M059J (cell line): ENCODE data around the gene CCL21. TPM values are rescaled to one million over a fixed set of nuclear protein-coding genes. Genes with fewer than 3 reads are reported as not detected.
A peak's percentile ranks its signal among the peaks of the same experiment; 100 is the strongest.
"Not testable (repeated sequence)": the region's sequence is repeated elsewhere in the genome, so short reads cannot be mapped to it uniquely, and the experiment has no call there.

Experiments
- DNase-seq: peaks from one replicate; pipeline ENCODE4 v3.0.0-alpha.2; 2012; ENCODE audit warnings: low read depth
- total RNA-seq: library from RNA; depleted of rRNA; stranded (reverse); fragments of >200 nt; shearing (Covaris generic); gene quantifications from 2 replicates; pipeline ENCODE4 v1.2.3, GENCODE V29; 2014; rRNA removed

CCL21 gene, protein sequence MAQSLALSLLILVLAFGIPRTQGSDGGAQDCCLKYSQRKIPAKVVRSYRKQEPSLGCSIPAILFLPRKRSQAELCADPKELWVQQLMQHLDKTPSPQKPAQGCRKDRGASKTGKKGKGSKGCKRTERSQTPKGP
- total RNA-seq: not detected in 2 replicates

DNA sequence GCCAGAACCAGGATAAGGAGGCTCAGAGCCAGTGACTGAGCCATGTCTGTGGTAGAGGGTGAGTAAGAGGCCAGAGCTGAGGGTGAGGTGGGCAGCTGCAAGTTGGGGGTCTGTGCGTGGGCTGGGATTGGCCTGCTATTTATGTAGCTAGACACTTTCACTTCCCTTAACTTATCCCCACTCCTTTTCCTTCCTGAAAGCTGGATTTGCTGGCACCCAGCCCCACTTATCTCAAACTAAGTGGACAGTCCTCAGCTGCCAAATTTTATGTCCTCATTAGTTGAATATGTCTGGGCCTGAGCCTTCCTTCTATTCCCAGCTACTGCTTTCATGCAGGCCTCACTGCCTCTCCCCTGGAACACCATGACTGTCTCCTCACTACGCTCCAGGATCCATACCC, at the start of gene CCL21:
Gene CCL21, minus strand, starts transcription at position 114 of the 400 bp plus-strand sequence. Its CDS starts 70 bp downstream, at position 44.
- no peak for DNase-seq

DNA sequence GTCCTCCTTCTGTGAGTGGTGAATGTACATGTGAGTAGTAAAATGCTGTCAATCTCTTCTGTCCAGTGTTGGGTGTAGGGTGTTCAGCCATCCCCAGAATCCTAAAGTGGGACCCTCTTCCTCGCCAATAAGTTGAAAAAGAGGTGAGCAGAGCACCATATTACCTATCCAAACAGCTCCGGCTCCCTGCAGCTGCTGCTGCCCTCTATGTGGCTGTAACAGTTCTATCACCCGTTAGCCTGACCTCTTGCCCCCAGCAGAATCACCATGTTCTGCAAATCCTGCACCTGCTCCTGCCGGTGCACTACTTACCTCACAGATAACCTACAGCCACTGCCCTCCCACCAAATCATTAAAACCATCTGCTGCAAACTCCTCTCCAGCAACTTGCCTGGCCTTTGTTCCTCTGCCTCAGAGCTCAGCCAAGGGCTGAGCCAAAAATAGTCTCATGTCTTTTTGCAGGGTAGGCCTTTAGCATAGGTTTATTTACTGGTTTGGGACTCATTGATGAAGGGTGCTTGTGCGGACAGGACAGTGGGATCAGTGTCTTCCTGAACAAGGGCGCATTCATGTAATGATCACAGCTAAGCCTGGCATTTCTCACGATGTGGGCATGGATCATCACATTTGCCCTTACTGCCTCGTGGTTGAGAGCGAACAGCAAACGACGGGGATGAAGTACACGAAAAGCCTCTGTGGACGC, 49.6 kb upstream of the CCL21 start:
- DNase-seq: no peak

DNA sequence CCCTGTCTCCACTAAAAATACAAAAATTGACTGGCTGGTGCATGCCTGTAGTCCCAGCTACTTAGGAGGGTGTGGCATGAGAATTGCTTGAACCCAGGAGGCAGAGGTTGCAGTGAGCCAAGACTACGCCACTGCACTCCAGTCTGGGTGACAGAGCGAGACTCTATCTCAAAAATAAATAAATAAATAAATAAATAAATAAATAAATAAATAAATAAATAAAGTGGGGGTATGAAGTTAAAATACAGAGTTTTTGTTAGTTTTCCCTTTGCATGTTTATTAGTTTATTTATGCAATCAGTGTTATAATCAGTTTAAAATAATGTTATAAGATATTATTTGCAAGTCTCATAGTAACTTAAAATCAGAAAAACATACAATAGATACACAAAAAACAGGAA, 40.4 kb upstream of the CCL21 start:
- not testable (repeated sequence) for DNase-seq

DNA sequence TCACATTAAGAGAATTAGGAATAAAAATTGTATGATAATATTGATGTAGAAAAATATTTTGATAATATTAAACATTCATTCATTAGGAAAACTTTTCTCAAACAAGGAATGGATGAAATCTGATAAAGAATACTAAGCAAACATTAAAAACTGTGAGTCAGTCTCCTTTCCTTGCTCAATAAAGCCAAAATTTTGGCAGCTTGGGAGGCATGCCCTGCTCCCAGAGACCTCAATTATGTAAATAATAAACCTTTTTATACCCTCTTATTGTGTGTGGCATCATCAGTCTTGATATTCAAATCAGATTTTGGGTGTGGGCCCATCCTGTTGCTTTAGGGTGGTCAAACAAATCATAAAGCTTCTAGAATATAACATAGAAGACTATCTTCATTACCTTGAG, 36.6 kb upstream of the CCL21 start:
- no peak for DNase-seq

DNA sequence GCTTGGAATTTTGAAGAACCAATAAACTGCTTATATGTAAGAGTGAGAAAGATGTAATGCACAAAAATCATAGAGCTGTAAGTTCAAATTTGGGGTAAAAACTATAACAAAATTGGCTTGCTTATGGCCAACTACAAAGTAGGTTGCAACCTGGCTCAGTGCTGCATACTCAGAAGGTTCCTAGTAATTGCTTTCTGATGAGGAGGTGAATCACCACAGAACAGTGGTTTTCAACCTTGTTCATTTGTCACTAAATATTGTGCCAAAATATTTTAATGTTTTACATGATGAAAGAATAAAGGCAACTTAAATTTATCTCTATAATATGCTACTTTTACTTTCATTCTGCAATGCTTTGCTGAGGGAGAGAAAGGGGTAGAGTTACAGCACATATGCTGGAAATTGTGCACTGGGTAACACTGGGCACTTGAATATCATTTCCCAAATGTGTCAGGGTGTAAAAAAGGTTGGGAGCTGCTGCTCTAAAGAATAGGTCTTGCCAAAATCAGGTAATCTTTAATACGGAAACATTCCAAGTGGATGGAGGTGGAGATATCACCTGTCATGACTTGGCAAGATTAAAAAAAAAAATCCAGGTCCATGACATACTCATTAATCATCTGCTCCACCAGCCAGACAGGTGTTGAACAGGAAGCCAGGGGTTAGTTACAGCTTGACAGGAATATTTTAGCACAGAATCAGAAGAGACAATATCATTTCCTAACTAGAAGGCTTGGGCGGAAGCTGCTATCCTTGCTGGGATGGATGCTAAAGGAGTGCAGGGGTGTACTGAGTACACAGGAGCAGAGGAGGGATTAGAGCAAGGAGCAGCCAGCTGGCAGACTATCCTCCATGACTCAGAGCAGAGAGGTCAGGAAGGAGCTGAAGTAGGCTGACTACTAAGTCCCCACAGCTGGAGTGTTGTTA, 34.6 kb upstream of the CCL21 start:
- DNase-seq: peak; percentile 31

DNA sequence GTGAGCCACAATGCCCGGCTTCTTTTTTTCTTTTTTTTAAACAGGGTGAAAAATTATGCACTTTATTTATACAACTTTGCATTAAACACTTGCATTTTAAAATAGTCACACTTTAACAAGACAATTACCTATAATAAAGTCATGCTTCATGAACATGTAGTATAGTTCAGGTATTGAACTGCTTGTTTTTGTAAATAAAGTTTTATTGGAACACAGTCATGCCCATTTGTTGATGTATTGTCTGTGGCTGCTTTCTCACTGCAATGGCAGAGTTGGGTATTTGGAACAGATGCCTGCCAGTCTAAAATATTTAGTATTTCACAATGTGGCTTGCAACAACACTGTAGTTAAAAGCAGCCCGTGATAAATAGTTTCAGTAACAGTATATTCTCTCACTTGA, 32.8 kb upstream of the CCL21 start:
- no peak for DNase-seq

DNA sequence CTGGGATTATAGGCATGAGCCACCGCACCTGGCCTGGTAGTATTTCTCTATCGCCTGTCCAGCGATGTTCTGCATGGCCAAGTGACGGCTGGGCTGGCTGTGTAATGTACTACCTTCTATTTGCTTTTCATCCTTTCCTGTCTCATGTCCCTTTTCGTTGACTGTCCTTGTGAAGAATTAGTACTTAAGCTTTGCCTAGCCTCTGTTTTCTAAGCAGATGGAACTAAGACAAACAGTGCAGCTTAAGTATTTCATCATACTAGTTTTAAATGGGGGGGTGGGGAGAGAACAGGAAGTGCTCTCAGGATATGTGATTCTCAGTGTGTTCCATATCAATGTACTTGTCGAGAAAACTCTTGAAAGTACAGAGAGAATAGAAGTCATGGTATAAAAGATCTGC, 31.7 kb upstream of the CCL21 start:
- no peak for DNase-seq

DNA sequence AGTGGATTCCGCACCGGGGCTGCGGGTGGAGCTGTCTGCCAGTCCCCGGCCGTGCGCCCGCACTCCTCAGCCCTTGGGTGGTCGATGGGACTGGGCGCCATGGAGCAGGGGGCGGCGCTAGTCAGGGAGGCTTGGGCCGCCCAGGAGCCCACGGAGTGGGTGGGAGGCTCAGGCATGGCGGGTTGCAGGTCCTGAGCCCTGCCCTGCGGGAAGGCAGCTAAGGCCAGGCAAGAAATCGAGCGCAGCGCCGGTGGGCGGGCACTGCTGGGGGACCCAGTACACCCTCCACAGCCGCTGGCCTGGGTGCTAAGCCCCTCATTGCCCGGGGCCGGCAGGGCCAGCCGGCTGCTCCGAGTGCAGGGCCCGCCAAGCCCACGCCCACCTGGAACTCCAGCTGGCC, 30.2 kb upstream of the CCL21 start:
- DNase-seq: not testable (repeated sequence)

DNA sequence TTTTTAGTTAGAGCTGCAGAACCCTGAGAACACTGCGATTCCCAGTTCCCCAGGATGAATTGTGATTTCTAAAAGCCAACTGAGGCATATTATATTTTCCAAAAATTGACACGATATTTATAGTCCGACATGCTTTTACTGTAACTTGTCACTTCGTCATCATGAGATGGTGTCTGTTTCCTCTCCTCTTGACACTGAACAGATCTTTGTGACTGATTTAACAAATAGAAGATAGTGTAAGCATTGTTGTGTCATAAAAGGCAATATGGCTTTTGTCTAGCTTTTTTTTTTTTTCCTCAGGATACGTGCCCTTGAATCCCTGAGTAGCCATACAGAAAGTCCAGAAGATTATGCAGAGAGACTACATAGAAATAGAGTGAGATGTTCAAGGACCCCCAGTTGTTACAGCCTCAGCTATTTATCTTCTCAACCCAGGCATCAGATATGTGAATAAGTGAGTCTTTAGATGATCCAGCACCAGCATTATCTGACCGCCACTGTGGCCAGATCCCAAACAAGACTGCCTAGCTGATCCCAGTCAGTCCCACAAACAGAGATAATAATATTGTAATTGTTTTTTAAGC, 27.8 kb upstream of the CCL21 start:
- no peak for DNase-seq

DNA sequence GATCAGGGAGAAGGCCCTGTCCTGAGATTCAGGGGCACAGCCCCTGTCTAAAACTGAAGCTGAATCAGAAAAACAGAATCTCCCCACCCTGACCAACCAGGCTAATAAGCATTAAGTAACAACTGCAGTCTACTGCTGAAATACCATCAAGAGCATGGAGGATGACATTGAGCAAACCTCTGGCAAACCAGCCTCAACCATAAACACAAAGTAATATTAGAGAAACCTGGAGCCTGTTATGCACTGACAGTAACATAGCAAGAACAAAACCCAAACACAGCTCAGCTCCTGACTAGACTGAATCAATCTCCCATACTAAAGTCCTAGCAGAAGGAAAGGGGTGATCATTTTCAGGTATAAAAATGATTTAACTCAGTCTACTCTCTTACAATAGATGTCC, 24.8 kb upstream of the CCL21 start:
- no peak for DNase-seq

DNA sequence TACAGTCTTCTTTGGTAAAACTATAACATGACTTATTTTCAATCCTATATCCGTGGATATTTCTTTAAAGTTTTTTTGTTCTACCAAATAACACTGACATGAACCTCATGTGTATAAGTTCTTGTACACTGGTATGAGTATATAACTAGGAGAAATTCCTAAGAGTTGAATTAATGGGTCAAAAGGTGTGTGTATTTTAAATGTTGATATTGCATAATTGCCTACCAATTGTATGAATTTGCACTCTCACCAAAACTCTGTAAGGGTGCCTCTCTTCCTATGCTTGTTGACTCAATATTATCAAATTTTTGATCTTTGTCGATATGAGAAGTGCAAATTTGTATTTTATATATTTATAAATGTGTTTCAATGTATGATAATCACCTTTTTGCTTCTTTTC, 22.9 kb upstream of the CCL21 start:
- no peak for DNase-seq

DNA sequence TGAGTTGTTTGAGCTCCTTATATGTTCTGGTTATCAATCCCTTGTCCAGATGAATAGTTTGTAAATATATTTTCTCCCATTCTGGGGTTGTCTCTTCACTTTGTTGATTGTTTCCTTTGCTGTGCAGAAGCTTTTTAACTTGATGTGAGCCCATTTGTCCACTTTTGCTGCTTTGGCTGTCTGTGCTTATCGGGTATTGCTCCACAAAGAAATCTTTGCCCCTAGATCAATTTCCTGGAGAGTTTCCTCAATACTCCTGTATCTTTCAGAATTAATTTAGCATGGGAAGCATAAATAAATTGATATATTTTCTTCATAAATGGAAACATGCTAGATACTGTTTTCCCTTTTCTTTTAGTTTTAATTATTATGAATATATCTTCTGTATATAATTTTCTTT, 22.5 kb upstream of the CCL21 start:
- DNase-seq: no peak

DNA sequence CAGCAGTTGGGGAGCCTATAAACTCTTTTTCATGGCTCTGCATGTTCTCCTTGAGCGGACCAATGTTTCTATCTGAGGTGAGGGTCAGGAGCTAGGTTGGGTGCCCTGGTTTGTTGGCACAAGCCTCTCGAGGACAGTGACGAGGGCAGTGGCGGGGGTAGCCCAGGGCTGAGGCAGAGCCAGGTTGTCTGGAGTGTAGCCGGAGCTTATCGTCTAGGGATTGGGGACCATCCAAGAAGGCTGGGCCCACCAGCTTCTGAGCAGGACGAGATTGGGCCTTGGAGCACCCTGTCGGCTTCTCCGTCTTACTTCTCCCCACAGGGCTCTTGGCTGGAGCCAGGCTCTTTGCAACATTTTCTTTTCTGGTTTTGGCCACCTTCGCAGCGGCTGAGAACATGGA, 13.2 kb upstream of the CCL21 start:
- DNase-seq: no peak

DNA sequence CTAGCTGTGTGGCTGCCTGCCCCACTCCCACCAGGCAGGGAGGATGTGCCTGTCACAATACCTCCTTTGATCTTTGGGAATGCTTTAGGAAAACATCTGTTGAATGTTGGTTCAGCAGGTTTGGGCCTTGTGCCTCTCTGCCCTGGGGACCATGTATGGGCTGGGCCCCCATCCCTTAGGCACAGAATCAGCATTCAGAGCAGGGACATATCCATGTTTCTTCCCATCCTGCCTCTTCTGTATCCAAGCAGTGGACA, 9.8 kb upstream of the CCL21 start:
- DNase-seq: not testable (repeated sequence)

DNA sequence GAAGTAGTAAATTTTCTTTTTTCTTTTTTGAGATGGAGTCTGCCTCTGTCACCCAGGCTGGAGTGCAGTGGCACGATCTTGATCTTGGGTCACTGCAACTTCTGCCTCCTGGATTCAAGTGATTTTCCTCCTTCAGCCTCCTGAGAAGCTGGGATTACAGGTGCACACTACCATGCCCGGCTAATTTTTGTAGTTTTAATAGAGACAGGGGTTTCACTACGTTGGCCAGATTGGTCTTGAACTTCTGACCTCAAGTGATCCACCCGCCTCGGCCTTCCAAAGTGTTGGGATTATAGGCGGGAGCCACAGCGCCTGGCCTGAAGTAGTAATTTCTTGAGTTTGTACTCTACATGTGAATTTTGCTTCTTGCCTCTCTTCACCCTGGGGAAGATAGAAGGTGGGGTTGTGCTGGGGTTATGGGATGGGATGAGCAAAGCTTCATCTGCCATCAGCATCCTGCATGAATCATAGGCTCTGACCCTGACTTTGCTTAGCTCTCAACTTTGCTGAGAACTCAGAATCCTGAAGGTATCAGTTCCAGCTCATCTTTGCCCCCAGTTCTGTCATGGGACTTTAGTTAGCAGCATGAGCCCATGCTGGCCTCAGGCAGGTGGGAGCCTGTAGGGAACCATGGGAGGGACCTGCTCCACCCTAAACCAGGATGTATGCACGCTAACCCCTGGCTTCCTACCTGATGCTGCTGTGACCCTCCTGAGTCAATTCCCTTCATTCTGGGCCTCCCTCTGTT, 9.3 kb upstream of the CCL21 start:
- no peak for DNase-seq

DNA sequence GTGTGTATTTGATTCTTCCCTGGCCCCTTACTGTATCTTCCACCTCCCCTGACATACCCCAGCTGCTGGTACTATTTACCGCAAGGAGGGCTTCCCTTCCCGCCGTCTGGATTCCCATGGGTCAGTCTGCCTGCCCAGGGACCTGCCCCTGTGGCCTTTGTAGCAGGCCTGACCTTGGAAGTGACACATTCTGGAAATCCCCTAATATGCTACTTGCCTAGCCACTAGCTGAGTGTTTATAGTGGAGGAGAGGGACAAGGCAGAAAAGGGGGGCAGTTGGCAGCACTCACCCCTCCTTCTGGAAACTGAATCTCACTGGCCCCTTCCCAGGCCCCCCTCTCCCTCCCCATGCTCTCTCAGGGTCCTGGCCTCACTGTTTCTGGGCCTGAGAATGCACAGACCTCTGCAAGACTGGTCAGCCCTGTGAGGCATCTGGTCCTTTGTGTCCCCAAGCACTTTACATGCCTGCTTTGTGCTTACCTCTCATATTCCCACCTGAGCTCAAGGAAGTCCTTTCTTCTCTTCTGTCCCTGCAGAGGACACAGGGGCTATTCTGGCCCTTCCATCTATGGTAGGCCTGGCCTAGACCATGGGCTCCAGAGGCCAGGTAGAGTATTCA, 8.2 kb upstream of the CCL21 start:
- DNase-seq: peak; percentile 11

DNA sequence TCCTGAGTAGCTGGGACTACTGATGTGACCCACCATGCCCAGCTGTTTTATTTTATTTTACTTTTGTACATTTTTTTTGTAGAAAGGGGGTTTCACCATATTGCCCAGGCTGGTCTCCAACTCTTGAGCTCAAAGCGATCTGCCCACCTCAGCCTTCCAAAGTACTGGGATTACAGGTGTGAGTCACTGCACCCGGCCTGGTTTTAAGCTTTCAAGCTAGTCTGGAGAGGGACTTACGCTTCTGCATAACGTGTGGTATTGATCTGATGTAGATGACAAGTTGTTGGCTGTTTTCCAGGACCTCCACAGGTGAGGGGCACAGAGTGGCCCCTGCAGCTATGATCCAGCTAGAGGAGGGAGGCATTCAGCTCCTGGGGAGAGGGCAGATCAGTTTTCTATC, 6.8 kb upstream of the CCL21 start:
- no peak for DNase-seq

DNA sequence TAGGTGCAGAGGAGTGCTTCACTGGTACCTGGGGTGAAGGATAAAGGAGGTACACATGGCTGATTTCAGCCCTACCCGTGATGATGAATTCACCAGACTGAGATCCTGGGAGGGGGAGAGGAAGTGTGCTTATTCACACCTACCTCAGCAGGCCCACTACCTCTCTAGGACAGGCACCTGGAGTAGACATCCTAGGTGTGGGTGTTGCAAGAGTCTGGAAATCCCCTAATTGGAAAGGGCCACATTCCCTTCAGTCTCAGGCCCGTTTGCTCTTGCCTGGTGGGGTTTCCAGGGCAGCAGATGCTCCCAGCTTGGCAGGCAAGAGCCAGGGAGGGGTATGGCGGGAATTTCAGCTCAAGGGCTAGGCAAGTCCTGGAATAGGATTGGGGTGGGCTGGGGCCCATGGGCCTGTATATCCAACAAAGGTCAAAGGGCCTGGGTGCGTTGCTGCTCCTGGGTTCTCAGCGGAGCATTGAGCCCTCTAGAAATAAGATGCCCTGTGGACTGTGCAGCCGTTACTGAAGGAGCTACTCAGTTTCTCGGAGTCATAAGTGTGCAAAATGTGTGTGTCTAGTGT, 5.8 kb upstream of the CCL21 start:
- no peak for DNase-seq

DNA sequence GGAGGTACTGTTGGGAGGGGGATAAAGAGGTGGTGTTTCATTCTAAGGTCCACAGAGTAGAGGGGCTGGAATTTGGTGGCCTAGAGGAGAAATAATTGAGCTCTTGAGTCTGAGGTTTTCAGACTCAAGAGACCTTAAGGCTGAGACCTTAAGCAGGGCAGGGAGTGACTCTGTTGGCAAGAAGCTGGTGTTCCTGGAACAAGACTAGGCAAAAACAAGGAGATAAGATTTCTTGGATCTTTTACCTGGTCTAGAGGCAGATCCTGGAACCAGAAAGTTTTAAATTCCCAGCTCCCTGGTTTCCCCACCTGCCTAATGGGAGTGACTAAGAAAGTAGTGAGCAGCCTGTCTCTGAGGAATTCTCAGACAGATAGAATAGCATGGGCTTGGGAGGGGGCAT, 4.1 kb upstream of the CCL21 start:
- no peak for DNase-seq

DNA sequence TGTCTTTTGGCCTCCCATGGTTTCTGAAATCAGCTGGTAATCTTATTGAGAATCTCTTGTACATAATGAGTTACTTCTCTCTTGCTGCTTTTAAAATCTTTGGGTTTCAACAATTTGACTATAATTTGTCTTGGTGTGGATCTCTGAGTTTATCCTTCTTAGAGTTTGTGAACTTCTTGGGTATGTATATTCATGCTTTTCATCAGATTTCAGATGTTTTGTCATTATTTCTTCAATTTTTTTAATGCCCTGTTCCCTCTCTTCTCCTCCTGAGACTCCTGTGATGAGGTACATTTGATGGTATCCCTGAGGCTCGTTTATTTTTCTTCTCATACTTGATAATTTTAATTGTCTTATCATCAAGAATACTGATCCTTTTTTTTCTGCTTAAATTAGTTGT, 2.2 kb upstream of the CCL21 start:
- DNase-seq: no peak
